ENCODE results near the gene TMEM63B. TPM values are rescaled to one million over a fixed set of nuclear protein-coding genes. Genes with fewer than 3 reads are reported as not detected.

The TMEM63B gene
- total RNA-seq, 6 experiments from 2014 or later: 30.6 to 41.0 (median 36.8) TPM

DNA sequence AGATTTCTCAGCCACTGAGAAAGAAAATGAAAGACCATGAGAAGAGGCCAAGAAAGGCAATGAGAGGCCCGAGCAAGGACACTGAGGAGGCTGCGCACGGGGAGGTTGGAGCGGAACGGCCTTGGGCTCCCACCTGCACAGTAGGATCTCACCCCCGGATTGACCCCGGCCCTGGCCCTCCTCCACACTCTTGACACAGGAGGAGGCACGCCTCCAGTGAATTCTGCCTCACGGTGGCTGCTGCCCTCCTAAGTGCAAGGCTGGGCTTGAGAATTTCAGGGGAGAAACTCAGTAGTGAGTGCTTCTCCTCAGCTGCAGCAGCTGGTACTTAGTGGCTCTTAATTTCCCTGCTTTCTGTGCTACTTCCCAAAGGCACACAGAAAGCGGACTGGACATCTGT lies 18.1 kb upstream of the TMEM63B start:
- Histone ChIP-seq H3K27me3 (no peaks in the 10 kb centered on the region), H3K9me3 (no peaks in the 10 kb centered on the region), H3K27ac (peak overlapping the region in 2 of 3 donors; percentile 45 to 65), H3K4me1 (peaks cover 0 to 67% (median 21%) of the 10 kb centered on the region in 4 donors), H3K36me3 (peaks cover 0 to 9% (median 2%) of the 10 kb centered on the region in 4 donors), H3K4me3 (no peak overlapping the region)
- TF ChIP-seq POLR2A (IDR thresholded peaks at IDR 0.05): no peak
- TF ChIP-seq, protein P1, sequence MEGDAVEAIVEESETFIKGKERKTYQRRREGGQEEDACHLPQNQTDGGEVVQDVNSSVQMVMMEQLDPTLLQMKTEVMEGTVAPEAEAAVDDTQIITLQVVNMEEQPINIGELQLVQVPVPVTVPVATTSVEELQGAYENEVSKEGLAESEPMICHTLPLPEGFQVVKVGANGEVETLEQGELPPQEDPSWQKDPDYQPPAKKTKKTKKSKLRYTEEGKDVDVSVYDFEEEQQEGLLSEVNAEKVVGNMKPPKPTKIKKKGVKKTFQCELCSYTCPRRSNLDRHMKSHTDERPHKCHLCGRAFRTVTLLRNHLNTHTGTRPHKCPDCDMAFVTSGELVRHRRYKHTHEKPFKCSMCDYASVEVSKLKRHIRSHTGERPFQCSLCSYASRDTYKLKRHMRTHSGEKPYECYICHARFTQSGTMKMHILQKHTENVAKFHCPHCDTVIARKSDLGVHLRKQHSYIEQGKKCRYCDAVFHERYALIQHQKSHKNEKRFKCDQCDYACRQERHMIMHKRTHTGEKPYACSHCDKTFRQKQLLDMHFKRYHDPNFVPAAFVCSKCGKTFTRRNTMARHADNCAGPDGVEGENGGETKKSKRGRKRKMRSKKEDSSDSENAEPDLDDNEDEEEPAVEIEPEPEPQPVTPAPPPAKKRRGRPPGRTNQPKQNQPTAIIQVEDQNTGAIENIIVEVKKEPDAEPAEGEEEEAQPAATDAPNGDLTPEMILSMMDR (IDR thresholded peaks at IDR 0.05): no peak
- DNase-seq: no peak
- intact Hi-C loops (cut with DNase I): loop anchor here (10.0 kb wide), 2 partner anchors 46 to 126 kb away; partner anchors contain the start of gene CAPN11 (in 1 of the 2)
- ATAC-seq: no peak
- 100% methylated on average over 2 of the region's 10 CpGs for WGBS (ENCODE audit: insufficient coverage, low coverage, low lambda C conversion rate, missing lambda C conversion rate)

DNA sequence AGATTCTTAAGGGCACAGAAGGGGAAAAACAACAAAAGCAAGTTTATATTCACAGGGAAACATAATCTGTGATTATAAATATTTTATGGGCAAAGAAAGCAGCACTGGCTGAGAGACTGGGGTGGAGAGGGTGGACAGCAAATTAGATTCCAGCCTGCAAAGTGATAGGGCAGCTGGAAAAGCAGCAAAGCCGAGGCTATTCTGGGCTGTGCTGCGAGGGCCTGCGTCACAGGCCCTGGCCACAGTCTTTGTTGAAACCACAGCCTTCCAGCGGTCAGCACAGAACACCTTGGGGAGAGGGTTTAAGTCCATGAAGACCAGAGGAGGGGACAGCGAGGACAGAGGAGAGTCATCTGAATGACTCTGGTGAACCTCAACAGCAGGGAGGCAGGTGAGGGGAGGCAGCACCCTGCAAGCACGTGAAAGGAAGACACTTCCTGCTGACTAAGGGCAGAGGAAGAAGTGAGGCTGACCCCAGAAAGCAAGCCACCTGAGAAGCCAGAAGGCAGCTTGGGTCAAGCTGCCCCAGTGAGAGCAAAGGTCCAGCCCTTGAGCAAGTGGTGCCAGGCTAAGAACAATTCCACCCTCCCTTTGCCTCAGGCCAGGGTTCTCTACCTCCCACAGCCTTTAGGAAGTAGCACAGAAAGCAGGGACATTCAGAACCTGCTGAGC lies 17.2 kb upstream of the TMEM63B start:
- 68% methylated on average over 2 of the region's 6 CpGs for WGBS (ENCODE audit: insufficient coverage, low coverage, low lambda C conversion rate, missing lambda C conversion rate)
- peak; percentile 6 to 48 (median 14) for ATAC-seq
- Histone ChIP-seq H3K4me1 (peaks cover 0 to 63% (median 21%) of the 10 kb centered on the region in 4 donors), H3K4me3 (no peak overlapping the region), H3K27ac (peak overlapping the region in 2 of 3 donors; percentile 28 to 65), H3K9me3 (no peaks in the 10 kb centered on the region), H3K27me3 (no peaks in the 10 kb centered on the region), H3K36me3 (peaks cover 0 to 10% (median 2%) of the 10 kb centered on the region in 4 donors)
- TF ChIP-seq, protein P1 (IDR thresholded peaks at IDR 0.05): no peak
- no peak for TF ChIP-seq POLR2A (IDR thresholded peaks at IDR 0.05)
- no peak for DNase-seq
- intact Hi-C loops (cut with DNase I): no loop called here

DNA sequence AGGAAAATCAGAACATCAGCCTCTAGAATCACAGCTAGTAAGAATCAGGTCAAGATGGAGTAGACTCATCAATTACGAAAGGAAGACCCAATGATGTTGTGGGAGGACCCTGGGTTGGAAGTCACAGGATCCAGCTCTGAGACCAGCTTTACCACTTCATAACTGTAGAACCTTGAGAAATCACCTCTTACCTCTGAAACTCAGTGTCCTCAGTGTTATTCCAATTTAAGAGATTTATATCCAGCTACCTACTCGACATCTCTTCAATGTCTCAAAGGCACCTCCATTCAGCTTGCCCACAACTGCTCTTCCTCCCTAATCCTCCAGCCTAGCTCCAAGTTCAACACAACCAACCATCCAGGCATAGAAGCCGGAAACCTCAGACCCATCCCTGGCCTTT lies 16.4 kb upstream of the TMEM63B start:
- H3K27ac ChIP-seq: no peak overlapping the region
- WGBS (ENCODE audit: insufficient coverage, low coverage, low lambda C conversion rate, missing lambda C conversion rate): 97% methylated on average over 3 of the region's 3 CpGs
- H3K4me3 ChIP-seq: no peak overlapping the region
- DNase-seq: no peak
- H3K9me3 ChIP-seq: no peaks in the 10 kb centered on the region
- TF ChIP-seq, protein P1 (IDR thresholded peaks at IDR 0.05): no peak
- no peak for TF ChIP-seq POLR2A (IDR thresholded peaks at IDR 0.05)
- intact Hi-C loops (cut with DNase I): no loop called here
- no peaks in the 10 kb centered on the region for H3K27me3 ChIP-seq
- peaks cover 0 to 58% (median 22%) of the 10 kb centered on the region in 4 donors for H3K4me1 ChIP-seq
- peaks cover 0 to 10% (median 2%) of the 10 kb centered on the region in 4 donors for H3K36me3 ChIP-seq
- ATAC-seq: no peak

DNA sequence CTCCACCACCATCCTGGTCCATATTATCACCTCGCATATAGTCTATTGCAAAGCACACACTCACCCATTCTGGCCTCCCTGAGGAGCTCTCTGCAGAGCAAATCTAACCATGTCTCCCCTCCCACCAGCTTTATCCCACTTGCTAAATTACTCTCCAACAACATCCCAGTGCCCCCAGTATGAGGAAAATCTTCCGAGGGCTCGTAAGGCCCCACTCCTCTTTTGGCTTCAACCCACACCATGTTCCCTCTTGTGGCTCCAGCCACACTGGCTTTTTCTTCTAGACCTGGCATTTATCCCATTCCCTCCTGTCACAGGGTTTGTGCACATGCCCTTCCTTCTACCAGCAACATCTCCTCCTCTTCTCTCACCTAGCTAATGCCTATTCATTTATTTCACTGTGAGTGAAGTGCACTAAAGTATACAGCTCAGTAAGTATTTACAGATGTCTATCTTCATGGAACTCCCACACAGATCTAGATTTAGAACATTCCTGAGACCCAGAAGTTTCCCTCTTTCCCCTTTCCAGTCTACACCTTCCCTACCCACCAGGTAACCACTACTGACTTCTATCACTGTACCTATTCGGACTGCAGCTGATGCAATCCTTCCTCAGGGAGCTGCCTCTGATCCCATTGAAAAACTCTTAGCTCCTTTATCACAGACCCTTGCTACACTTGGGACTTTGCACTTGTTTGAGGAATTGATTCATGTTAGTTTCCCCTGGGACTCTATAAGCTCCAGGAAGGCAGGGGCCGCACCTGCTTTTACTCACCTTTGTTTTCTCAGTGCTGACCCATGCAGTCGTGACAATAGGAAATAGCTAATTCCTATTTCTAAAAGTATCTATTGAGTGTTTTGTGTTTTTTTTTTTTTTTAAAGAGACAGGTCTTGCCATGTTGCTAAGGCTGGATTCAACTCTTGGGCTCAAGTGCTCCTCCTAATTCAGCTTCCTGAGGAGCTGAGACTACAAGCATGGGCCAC lies 15.6 kb upstream of the TMEM63B start:
- peaks cover 0 to 60% (median 26%) of the 10 kb centered on the region in 4 donors for H3K4me1 ChIP-seq
- peaks cover 0 to 10% (median 2%) of the 10 kb centered on the region in 4 donors for H3K36me3 ChIP-seq
- ATAC-seq (peak; percentile 55 to 71 (median 68)), DNase-seq (no peak)
- WGBS (ENCODE audit: insufficient coverage, low coverage, low lambda C conversion rate, missing lambda C conversion rate): 67% methylated on average over 6 of the region's 6 CpGs
- no peaks in the 10 kb centered on the region for H3K9me3 ChIP-seq
- peak overlapping the region in 1 of 3 donors; percentile 6 for H3K27ac ChIP-seq
- intact Hi-C loops (cut with DNase I): no loop called here
- no peak for TF ChIP-seq POLR2A (IDR thresholded peaks at IDR 0.05)
- TF ChIP-seq, protein P1 (IDR thresholded peaks at IDR 0.05): no peak
- no peak overlapping the region for H3K4me3 ChIP-seq
- no peaks in the 10 kb centered on the region for H3K27me3 ChIP-seq
